ENCODE results near the gene CELF5.

The CELF5 gene

DNA sequence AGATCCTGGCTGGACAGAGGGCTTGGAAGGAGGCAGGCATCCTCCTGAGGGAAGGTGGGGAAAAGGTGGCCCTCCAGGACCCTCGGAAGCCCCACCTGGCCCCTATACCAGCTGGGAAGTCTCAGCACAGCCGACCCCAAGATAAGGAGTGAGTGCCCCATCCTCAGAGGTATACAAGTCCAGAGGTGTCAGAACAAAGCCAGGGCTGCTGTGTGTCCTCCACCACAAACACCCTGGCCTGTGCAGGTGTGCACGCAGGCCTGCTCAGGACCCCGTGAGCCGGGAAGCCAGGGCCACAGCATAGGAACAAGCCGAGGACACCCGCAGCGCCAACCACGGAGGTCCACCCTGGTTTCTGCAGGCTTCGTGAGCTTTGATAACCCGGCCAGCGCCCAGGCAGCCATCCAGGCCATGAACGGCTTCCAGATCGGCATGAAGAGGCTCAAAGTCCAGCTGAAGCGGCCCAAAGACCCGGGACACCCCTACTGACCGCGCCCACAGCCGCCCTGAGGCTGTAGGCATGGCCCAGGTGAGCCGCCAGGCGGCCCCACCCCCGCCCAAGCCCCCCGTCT is 68.6 kb downstream of the CELF5 start:
- DNase-seq = no peak
- H3K27me3 ChIP-seq = peaks cover 45% of the 10 kb centered on the region

GRCh38 chr19:3293560-3293959 is 69.1 kb downstream of the CELF5 start:
- Histone ChIP-seq H3K36me3 (no peaks in the 10 kb centered on the region), H3K4me3 (ENCODE audit: low read depth, low read length) (no peak overlapping the region), H3K4me1 (no peaks in the 10 kb centered on the region), H3K9me3 (no peaks in the 10 kb centered on the region), H3K27me3 (peaks cover 45% of the 10 kb centered on the region)
- DNase-seq = no peak
- TF ChIP-seq CTCF (IDR thresholded peaks at IDR 0.05; ENCODE audit: low read depth, low read length) = no peak

More for the DNA sequence above, 68.6 kb downstream of the CELF5 start:
- TF ChIP-seq CTCF (IDR thresholded peaks at IDR 0.05; ENCODE audit: low read depth, low read length) = no peak
- no peaks in the 10 kb centered on the region for H3K9me3 ChIP-seq
- no peaks in the 10 kb centered on the region for H3K4me1 ChIP-seq
- no peak overlapping the region for H3K4me3 ChIP-seq (ENCODE audit: low read depth, low read length)
- no peaks in the 10 kb centered on the region for H3K36me3 ChIP-seq

DNA sequence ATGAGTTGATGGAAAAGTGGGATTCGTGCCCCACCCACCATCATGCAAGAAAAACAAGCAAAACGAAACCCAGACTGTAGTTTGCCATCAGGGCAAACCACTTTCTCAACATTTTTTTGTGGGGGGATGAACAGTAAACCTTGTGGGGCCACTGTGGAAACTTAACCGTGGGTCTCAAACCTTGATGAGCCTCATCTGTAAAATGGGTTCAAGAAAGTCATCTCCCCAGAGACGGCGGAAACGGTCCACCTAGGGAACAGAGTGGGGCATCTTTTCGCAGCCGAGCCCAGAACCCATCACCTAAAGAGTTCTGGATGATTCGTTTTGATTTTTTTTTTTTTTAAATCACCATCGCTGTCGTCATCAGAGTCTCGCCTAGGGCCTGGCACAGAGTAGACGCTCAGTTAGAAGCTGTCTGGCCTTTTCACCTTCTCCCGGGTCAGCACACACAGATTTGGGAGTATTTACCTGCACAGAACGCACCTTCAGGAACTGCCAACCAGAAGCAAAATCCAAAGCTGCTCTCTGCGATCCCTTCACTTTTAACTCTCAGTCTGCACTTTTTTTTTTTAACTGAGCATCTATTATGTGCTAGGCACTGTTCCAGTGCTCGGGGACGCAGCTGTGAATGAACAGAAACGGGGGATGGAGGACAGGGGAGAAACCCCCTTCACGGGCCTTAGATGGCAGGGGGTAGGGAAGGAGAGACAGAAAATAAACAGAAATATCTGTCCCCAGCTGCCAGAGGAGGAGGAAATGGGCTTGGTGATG is 69.8 kb downstream of the CELF5 start:
- Histone ChIP-seq H3K9me3 (no peaks in the 10 kb centered on the region), H3K27me3 (peaks cover 40% of the 10 kb centered on the region), H3K4me1 (no peaks in the 10 kb centered on the region), H3K4me3 (ENCODE audit: low read depth, low read length) (no peak overlapping the region), H3K36me3 (no peaks in the 10 kb centered on the region)
- TF ChIP-seq CTCF (IDR thresholded peaks at IDR 0.05; ENCODE audit: low read depth, low read length) = no peak
- DNase-seq = no peak

DNA sequence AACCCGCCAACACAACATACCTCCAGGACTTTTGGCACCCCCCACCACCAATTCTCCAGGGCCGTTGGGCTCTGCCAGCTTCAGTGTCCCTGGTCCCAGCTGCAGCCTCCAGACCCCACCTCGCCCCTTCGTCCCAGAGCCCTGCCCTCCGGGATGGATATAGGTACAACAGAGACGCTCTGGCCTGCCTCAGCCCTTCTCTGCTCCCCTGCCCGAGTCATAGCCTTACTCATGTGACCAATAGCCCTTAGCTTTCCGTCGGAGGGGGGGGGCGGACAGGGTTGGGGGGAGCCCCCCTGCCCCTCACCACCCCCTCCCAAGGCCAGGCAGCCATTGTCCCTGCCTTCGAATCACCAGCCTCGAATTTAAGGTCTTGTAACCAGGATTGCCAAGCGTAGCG is 71.1 kb downstream of the CELF5 start:
- TF ChIP-seq CTCF (IDR thresholded peaks at IDR 0.05; ENCODE audit: low read depth, low read length) = no peak
- Histone ChIP-seq H3K27me3 (peaks cover 41% of the 10 kb centered on the region), H3K4me3 (ENCODE audit: low read depth, low read length) (no peak overlapping the region)

DNA sequence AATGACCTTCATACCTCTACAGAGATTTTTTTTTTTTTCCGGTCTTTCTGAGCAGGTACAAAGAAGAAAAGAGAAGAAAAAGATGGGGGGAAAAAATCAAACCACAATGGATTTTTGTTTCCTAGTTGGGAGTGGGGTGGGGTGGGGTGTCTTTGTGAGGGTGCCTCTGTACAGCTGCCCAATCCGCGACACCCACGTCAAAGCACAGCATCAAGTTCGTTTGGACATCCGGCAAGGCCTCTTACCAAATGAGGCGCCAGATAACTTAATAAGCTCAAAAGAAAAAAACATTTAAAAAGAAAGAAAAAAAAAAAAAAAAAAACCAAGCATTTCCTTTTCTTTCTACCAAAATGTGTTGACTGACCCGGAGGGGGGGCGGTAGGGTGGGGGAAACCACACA is 71.6 kb downstream of the CELF5 start:
- H3K9me3 ChIP-seq = no peaks in the 10 kb centered on the region
- H3K36me3 ChIP-seq = no peaks in the 10 kb centered on the region
- H3K4me3 ChIP-seq (ENCODE audit: low read depth, low read length) = no peak overlapping the region
- H3K27me3 ChIP-seq = peaks cover 36% of the 10 kb centered on the region
- H3K4me1 ChIP-seq = no peaks in the 10 kb centered on the region
- no peak for TF ChIP-seq CTCF (IDR thresholded peaks at IDR 0.05; ENCODE audit: low read depth, low read length)
- no peak for DNase-seq

More for the DNA sequence above, 71.1 kb downstream of the CELF5 start:
- DNase-seq = no peak
- Histone ChIP-seq H3K36me3 (no peaks in the 10 kb centered on the region), H3K4me1 (no peaks in the 10 kb centered on the region), H3K9me3 (no peaks in the 10 kb centered on the region)

DNA sequence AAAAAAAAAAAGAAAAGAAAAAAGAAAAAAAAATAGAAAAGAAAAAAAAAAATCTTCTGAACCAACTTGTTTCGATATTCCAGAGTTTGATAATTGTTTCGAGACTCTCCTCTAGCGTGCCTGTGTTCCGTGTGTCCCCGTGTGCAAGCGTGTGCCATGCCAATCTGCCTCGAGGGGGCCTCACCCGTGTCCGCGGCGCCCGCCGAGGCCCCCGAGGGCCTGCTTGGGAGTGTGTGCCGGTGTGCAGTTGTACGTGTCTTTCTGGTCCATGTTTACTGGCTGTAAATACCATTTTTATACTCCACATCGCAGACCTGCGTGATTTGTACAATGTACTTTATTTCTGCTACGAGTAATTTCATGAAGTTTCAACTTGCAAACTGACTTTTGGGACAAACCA is 72.0 kb downstream of the CELF5 start:
- no peak for DNase-seq
- peaks cover 35% of the 10 kb centered on the region for H3K27me3 ChIP-seq
- no peak for TF ChIP-seq CTCF (IDR thresholded peaks at IDR 0.05; ENCODE audit: low read depth, low read length)
- H3K4me3 ChIP-seq (ENCODE audit: low read depth, low read length) = no peak overlapping the region
- no peaks in the 10 kb centered on the region for H3K9me3 ChIP-seq
- H3K36me3 ChIP-seq = no peaks in the 10 kb centered on the region
- H3K4me1 ChIP-seq = no peaks in the 10 kb centered on the region

Data from BE2C (cell line).